ENCODE results near the gene PRR5. TPM values are rescaled to one million over a fixed set of nuclear protein-coding genes. Genes with fewer than 3 reads are reported as not detected.

The PRR5 gene
- polyA plus RNA-seq, 1 of the 3 experiments (the other 2 are of a cell fraction): 1.3 TPM

- no peaks in the 10 kb centered on the region for H3K36me3 ChIP-seq (replicated peaks in 1 of 2; ENCODE audit: control insufficient read depth in 1 of 2, insufficient read depth in 2 of 2, low read length in 1 of 2)
- H3K9me2 ChIP-seq: no peaks in the 10 kb centered on the region
- no peaks in the 10 kb centered on the region for H3K4me1 ChIP-seq (ENCODE audit: control insufficient read depth in 1 of 2, insufficient read depth in 2 of 2, low read depth in 1 of 2, low read length in 1 of 2)
- WGBS (ENCODE audit: low lambda C conversion rate): 67% methylated on average over 2 of the region's 2 CpGs
- ChIA-PET POLR2A (no interaction called here), CTCF (interaction anchor here (1.0 to 1.2 kb wide), 2 partner anchors 18 to 43 kb away, joined by 3 read pairs; no protein-coding TSS in a partner anchor)
- no peaks in the 10 kb centered on the region for H3F3A ChIP-seq (replicated peaks; ENCODE audit: insufficient read depth)
- H3K27ac ChIP-seq (ENCODE audit: low read depth in 2 of 2, low read length in 1 of 2): no peak overlapping the region
- no peak overlapping the region for H3K4me3 ChIP-seq (ENCODE audit: low read depth in 2 of 2, low read length in 1 of 2)
- no peaks in the 10 kb centered on the region for H3K9me3 ChIP-seq
- DNase-seq: no peak
- H2AFZ ChIP-seq (ENCODE audit: low read depth): no peak overlapping the region
- H3K9ac ChIP-seq: no peak overlapping the region
- no peaks in the 10 kb centered on the region for H4K20me1 ChIP-seq (ENCODE audit: insufficient read depth)
- no peaks in the 10 kb centered on the region for H3K79me2 ChIP-seq (ENCODE audit: insufficient read depth)
- no peak overlapping the region for H3K4me2 ChIP-seq
- H3K27me3 ChIP-seq (ENCODE audit: insufficient read depth): no peaks in the 10 kb centered on the region
- TF ChIP-seq SMC3 (IDR thresholded peaks at IDR 0.05; ENCODE audit: low read depth, low read length) (no peak), MEF2A (IDR thresholded peaks at IDR 0.05; ENCODE audit: borderline replicate concordance, low read depth) (no peak), NRF1 (IDR thresholded peaks at IDR 0.05; ENCODE audit: low read depth, low read length) (no peak), GATA2 (CRISPR knock-in tag; IDR thresholded peaks at IDR 0.05) (no peak), EZH2phosphoT487 (IDR thresholded peaks at IDR 0.05; ENCODE audit: borderline replicate concordance, low read depth) (no peak), YY1 (IDR thresholded peaks at IDR 0.05; ENCODE audit: low read depth) (no peak), TAF1 (IDR thresholded peaks at IDR 0.05; ENCODE audit: borderline replicate concordance, low read depth, low read length) (no peak), CHD2 (IDR thresholded peaks at IDR 0.05; ENCODE audit: low read length, partially characterized antibody) (no peak), TEAD4 (IDR thresholded peaks at IDR 0.05; ENCODE audit: borderline replicate concordance, insufficient read depth) (no peak), RAD21 (IDR thresholded peaks at IDR 0.05; ENCODE audit: low read length) (no peak), CTCF (IDR thresholded peaks at IDR 0.05) (no peak), GABPA (IDR thresholded peaks at IDR 0.05; ENCODE audit: low read depth) (no peak), ZBTB33 (IDR thresholded peaks at IDR 0.05; ENCODE audit: borderline replicate concordance, low read depth) (no peak), EP300 (IDR thresholded peaks at IDR 0.05; ENCODE audit: borderline replicate concordance in 1 of 2, low read depth in 1 of 2, low read length in 1 of 2) (no peak)
Observed at GRCh38 chr22:44777364-44777755, 75.4 kb downstream of the PRR5 start.

GRCh38 chr22:44780876-44781449 lies 79.0 kb downstream of the PRR5 start:
- H3K27ac ChIP-seq (ENCODE audit: low read depth in 2 of 2, low read length in 1 of 2): no peak overlapping the region
- H3K9ac ChIP-seq: no peak overlapping the region
- no peak overlapping the region for H2AFZ ChIP-seq (ENCODE audit: low read depth)
- no peaks in the 10 kb centered on the region for H3K79me2 ChIP-seq (ENCODE audit: insufficient read depth)
- ChIA-PET POLR2A (no interaction called here), CTCF (no interaction called here)
- H3K4me1 ChIP-seq (ENCODE audit: control insufficient read depth in 1 of 2, insufficient read depth in 2 of 2, low read depth in 1 of 2, low read length in 1 of 2): no peaks in the 10 kb centered on the region
- no peaks in the 10 kb centered on the region for H4K20me1 ChIP-seq (ENCODE audit: insufficient read depth)
- H3K4me3 ChIP-seq (ENCODE audit: low read depth in 2 of 2, low read length in 1 of 2): no peak overlapping the region
- H3K9me2 ChIP-seq: no peaks in the 10 kb centered on the region
- H3K36me3 ChIP-seq (replicated peaks in 1 of 2; ENCODE audit: control insufficient read depth in 1 of 2, insufficient read depth in 2 of 2, low read length in 1 of 2): no peaks in the 10 kb centered on the region
- no peaks in the 10 kb centered on the region for H3K27me3 ChIP-seq (ENCODE audit: insufficient read depth)
- 73% methylated on average over 12 of the region's 17 CpGs for WGBS (ENCODE audit: low lambda C conversion rate)
- H3K9me3 ChIP-seq: no peaks in the 10 kb centered on the region
- no peaks in the 10 kb centered on the region for H3F3A ChIP-seq (replicated peaks; ENCODE audit: insufficient read depth)
- no peak for DNase-seq
- TF ChIP-seq RAD21 (IDR thresholded peaks at IDR 0.05; ENCODE audit: low read length) (no peak), FOXM1 (IDR thresholded peaks at IDR 0.05; ENCODE audit: low read depth) (no peak), POLR2AphosphoS5 (IDR thresholded peaks at IDR 0.05; ENCODE audit: low read depth, low read length) (no peak), NFIC (IDR thresholded peaks at IDR 0.05; ENCODE audit: borderline replicate concordance) (no peak), YY1 (IDR thresholded peaks at IDR 0.05; ENCODE audit: low read depth) (no peak), RXRA (IDR thresholded peaks at IDR 0.05; ENCODE audit: borderline replicate concordance, low read depth) (no peak), FOSL2 (IDR thresholded peaks at IDR 0.05; ENCODE audit: borderline replicate concordance, low read depth) (no peak), MXI1 (IDR thresholded peaks at IDR 0.05; ENCODE audit: low read depth, low read length) (no peak), MEF2A (IDR thresholded peaks at IDR 0.05; ENCODE audit: borderline replicate concordance, low read depth) (no peak)
- no peak overlapping the region for H3K4me2 ChIP-seq
